ENCODE measurements around the gene SCGB1A1.

SCGB1A1 gene

GRCh38 chr11:62438641-62439040, 19.8 kb downstream of the SCGB1A1 start:
- no peak overlapping the region for H3K4me3 ChIP-seq (ENCODE audit: low read depth, low read length)
- no peak for TF ChIP-seq CTCF (IDR thresholded peaks at IDR 0.05; ENCODE audit: insufficient read depth, low read depth, low read length, missing control alignments)

GRCh38 chr11:62439785-62440602, 21.2 kb downstream of the SCGB1A1 start:
- no peak for DNase-seq (ENCODE audit: low read depth)
- no peak for TF ChIP-seq CTCF (IDR thresholded peaks at IDR 0.05; ENCODE audit: insufficient read depth, low read depth, low read length, missing control alignments)
- H3K4me3 ChIP-seq (ENCODE audit: low read depth, low read length): no peak overlapping the region

More at GRCh38 chr11:62438641-62439040, 19.8 kb downstream of the SCGB1A1 start:
- DNase-seq (ENCODE audit: low read depth): no peak

DNA sequence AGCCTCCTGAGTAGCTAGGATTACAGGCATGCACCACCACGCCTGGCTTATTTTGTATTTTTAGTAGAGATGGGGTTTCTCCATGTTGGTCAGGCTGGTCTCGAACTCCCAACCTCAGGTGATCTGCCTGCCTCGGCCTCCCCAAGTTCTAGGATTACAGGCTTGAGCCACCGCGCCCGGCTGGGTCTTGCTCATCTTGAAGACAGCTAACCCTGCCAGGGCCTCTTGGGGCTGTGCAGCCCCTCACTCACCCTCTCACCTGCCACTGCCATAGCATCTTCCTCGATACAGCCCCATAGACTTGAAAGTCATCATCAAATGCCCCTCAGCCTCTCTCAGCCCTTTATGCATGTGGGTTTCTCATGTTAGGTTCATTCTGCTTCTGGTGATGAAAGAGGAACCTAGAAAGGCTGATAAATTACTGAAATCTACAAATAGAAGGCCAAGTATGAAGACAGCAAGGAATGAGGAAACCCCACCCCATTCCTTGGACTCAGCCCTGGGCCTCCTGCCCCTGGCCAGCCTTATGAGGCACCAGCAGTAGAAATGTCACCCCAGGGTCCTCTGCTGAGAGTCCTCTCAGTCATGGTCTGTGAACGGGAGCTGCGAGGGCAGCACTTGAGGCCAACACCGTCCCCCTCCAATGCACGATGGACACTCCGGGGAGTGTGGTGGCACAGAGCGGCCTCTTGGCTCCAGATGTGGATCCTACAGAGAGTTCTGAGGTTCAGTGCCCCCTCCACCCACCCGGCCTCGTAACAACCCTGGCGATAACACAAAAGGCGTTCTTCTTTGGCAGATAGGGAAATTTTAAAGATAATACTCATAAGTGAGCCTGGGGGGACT, 24.8 kb downstream of the SCGB1A1 start:
- no peak for DNase-seq (ENCODE audit: low read depth)
- TF ChIP-seq CTCF (IDR thresholded peaks at IDR 0.05; ENCODE audit: insufficient read depth, low read depth, low read length, missing control alignments): no peak

GRCh38 chr11:62444236-62444833, 25.5 kb downstream of the SCGB1A1 start:
- TF ChIP-seq CTCF (IDR thresholded peaks at IDR 0.05; ENCODE audit: insufficient read depth, low read depth, low read length, missing control alignments): no peak

More for the DNA sequence above, 24.8 kb downstream of the SCGB1A1 start:
- peak overlapping the region; percentile 47 for H3K4me3 ChIP-seq (ENCODE audit: low read depth, low read length)

DNA sequence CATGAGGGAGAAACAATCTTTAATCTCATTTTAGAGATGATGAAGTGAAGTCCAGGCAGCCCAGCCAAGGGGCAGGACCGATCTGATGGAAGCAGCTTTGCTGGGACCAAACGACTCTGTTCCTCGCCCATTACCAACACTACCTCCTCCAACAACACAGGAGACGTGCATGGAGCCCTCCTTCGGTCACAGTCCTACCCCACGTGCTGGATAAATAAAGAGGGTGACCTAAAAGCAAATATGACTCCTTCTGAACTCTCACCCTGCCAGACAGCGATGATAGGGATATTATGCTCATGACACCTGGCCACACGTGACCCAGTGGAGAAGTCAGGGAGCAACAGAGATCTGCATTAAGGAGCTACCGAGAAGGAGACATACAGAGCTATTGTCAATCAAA, 26.0 kb downstream of the SCGB1A1 start:
- TF ChIP-seq CTCF (IDR thresholded peaks at IDR 0.05; ENCODE audit: insufficient read depth, low read depth, low read length, missing control alignments): no peak
- no peak for DNase-seq (ENCODE audit: low read depth)

More at GRCh38 chr11:62444236-62444833, 25.5 kb downstream of the SCGB1A1 start:
- peak; percentile 37 for DNase-seq (ENCODE audit: low read depth)
- H3K4me3 ChIP-seq (ENCODE audit: low read depth, low read length): peak overlapping the region; percentile 47

DNA sequence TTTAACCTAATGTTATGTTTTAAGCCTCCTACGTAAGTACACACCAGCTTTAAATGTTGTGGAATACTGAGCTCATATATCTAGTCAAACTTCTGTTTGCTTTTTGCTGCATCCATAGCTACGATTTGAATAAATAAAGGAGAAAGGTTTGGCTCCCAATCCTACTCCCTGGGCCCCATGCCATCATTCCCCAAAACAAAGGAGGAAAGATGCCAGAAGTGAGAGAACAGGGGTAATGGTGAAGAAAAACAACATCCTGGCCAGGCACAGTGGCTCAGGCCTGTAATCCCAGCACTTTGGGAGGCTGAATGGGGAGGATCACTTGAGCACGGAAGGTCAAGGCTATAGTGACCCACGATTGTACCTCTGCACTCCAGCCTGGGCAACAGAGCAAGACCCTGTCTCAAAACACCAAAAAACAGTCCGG, 26.5 kb downstream of the SCGB1A1 start:
- TF ChIP-seq CTCF (IDR thresholded peaks at IDR 0.05; ENCODE audit: insufficient read depth, low read depth, low read length, missing control alignments): no peak
- H3K4me3 ChIP-seq (ENCODE audit: low read depth, low read length): no peak overlapping the region
- DNase-seq (ENCODE audit: low read depth): no peak

More for the DNA sequence above, 26.0 kb downstream of the SCGB1A1 start:
- H3K4me3 ChIP-seq (ENCODE audit: low read depth, low read length): peak overlapping the region; percentile 47

Data from GM12865 (cell line).